GM12891 (cell line): ENCODE data around the gene TAP1.

Source experiments
- DNase-seq: peaks from one replicate; pipeline ENCODE4 v3.0.0; 2011; ENCODE audit warnings: low spot score; ENCODE audit not compliant: insufficient read length
- FAIRE-seq: peaks from 2 replicates; lab custom pipeline; 2011; peaks lifted over from hg19 to GRCh38; lab: Jason Lieb, UNC
- PAX5 ChIP-seq: IDR thresholded peaks from 2 replicates; pipeline ENCODE4 v1.6.1; 2011; ENCODE audit warnings: low read length, moderate library complexity, mild to moderate bottlenecking; ENCODE audit not compliant: insufficient read depth, severe bottlenecking
- POLR2A ChIP-seq: IDR thresholded peaks from 2 replicates; pipeline ENCODE4 v1.6.1; 2011; ENCODE audit warnings: low read depth, low read length, control low read depth
- POLR2AphosphoS5 ChIP-seq: IDR thresholded peaks from 2 replicates; pipeline ENCODE4 v1.6.1; 2011; ENCODE audit warnings: low read depth, low read length, control low read depth
- POU2F2 ChIP-seq: IDR thresholded peaks from 2 replicates; pipeline ENCODE4 v1.6.1; 2011; ENCODE audit warnings: low read depth, mild to moderate bottlenecking, control low read depth, low read length, moderate library complexity
- SPI1 ChIP-seq: IDR thresholded peaks from 2 replicates; pipeline ENCODE4 v1.6.1; 2011; ENCODE audit warnings: low read depth, low read length, control low read depth
- TAF1 ChIP-seq: IDR thresholded peaks from 2 replicates; pipeline ENCODE4 v1.6.1; 2011; ENCODE audit warnings: low read depth, low read length, control low read depth

The TAP1 gene

DNA sequence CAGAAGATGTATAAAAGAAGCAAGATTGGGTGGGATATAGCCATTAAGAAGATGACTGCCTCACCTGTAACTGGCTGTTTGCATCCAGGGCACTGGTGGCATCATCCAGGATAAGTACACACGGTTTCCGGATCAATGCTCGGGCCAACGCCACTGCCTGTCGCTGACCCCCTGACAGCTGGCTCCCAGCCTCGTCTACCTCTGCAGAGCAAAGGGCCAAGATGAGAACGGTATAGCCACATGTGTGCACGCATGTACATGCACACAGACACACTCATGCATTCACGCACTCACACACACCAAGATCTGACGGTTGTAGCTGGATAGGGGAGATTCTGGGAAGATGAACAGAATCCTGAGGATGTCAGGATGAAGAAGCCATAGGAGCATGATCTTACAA is 6.5 kb downstream of the TAP1 start:
- FAIRE-seq, result no peak
- no peak for DNase-seq
- TF ChIP-seq POLR2AphosphoS5 (no peak), SPI1 (no peak), POLR2A (no peak), POU2F2 (no peak)

DNA sequence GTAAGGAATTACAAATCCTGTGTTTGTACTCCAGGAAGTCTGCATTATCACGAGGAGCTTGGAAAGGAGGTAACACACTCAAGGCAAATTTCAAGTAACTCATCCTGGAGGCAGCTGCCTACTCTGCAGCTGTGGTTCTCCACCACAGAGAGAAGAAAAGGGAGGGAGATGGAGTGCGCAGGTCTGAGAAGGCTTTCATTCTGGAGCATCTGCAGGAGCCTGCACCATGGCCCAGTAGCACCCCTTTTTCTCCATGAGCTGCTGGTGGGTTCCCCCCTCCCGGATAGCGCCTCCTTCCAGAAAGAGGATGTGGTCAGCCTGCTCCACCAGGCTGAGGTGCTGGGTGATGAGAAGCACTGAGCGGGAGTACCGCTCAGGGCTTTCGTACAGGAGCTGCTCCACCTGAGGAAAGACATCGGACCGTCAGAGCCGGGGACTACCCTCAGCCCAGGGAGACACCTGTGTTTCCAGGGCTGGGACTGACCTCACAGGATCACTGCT is 8.1 kb downstream of the TAP1 start:
- peak; percentile 83 for FAIRE-seq
- peak; percentile 36 for DNase-seq
- TF ChIP-seq SPI1 (peak; percentile 85), POLR2A (peak; percentile 69; the same call in 1 of the 2 replicates), TAF1 (0 out of 2 replicates have a peak, but pooled peaks have one; percentile 4), POU2F2 (no peak), PAX5 (no peak), POLR2AphosphoS5 (peak; percentile 85)

- no peak for DNase-seq
- no peak for FAIRE-seq
- TF ChIP-seq SPI1 (peak; percentile 29; the same call in 1 of the 2 replicates), POU2F2 (no peak), POLR2AphosphoS5 (peak; percentile 49; the same call in 1 of the 2 replicates), TAF1 (peak; percentile 25; the same call in 1 of the 2 replicates), POLR2A (no peak; the same call in none of the 2 replicates), PAX5 (no peak)
Measured at GRCh38 chr6:32844839-32845383, 8.6 kb downstream of the TAP1 start.

- FAIRE-seq (peak; percentile 100), DNase-seq (peak; percentile 81)
- TF ChIP-seq POU2F2 (peak; percentile 81), TAF1 (peak; percentile 84), POLR2A (peak; percentile 91), POLR2AphosphoS5 (peak; percentile 86), SPI1 (peak; percentile 98), PAX5 (peak; percentile 95)
Measured at GRCh38 chr6:32843979-32844838, 9.3 kb downstream of the TAP1 start, which contains the start of gene PSMB8. TSS of gene PSMB8 (minus strand) at chr6:32844047. CDS start at chr6:32843996, 51 bp downstream.

- DNase-seq (no peak), FAIRE-seq (peak; percentile 56)
- TF ChIP-seq SPI1 (peak; percentile 68), POLR2AphosphoS5 (no peak)
Measured at GRCh38 chr6:32843331-32843978, 10.0 kb downstream of the TAP1 start.

DNA sequence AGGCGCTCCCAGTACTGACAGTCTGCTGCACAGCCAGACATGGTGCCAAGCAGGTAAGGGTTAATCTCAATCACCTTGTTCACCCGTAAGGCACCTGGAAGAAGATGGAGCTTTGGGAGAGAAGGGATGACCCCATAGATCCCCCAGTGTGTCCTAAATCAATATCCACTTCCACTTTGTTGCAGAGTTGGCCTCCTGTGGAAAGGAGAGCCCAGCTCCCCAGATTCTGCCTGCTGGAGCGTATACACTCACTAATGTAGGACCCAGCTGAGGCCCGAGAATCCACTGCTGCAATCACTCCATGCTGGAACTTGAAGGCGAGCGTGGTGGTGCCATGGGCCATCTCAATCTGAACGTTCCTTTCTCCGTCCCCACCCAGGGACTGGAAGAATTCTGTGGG is 10.8 kb downstream of the TAP1 start:
- FAIRE-seq, result no peak
- no peak for DNase-seq
- TF ChIP-seq POLR2A (0 out of 2 replicates have a peak, but pooled peaks have one; percentile 20), TAF1 (no peak)

DNA sequence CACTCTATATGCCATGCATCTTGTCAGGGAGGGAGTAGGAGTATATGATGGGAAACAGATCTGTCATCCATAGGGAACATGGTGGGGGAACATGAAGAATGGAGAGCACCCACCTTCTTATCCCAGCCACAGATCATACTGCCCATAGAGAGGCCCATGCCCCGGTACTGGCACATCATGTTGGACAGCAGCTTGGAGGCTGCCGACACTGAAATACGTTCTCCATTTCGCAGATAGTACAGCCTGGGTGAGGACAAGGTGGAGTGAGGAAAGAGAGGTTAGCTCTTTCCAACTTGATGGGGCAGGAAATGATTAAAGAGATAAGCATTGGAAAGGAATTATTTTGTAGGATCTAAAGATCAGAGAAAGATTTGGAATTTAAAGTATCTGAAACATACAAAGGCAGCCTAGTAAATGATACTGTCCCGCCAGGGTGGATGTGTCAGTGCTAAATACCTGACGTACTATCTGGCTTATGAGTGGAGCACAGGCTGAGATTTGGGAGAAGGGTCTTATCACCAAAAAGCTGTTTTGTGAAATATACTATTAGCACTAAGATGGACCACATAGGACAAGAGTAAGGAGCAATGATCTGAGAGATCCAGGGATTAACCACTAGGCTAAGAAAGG is 11.4 kb downstream of the TAP1 start:
- FAIRE-seq (peak; percentile 63), DNase-seq (no peak)
- TF ChIP-seq SPI1 (no peak), PAX5 (no peak), POU2F2 (no peak), POLR2A (no peak), POLR2AphosphoS5 (no peak), TAF1 (no peak)

GRCh38 chr6:32840604-32841246 is 12.8 kb downstream of the TAP1 start:
- DNase-seq (no peak), FAIRE-seq (peak; percentile 50)
- no peak for TF ChIP-seq POU2F2
- no peak for TF ChIP-seq POLR2AphosphoS5
- no peak; the same call in 1 of the 2 replicates for TF ChIP-seq TAF1
- no peak for TF ChIP-seq PAX5
- no peak for TF ChIP-seq SPI1
- TF ChIP-seq POLR2A, result no peak; the same call in 1 of the 2 replicates

GRCh38 chr6:32839356-32839755 is 14.1 kb downstream of the TAP1 start:
- TF ChIP-seq POLR2AphosphoS5, result no peak
- TF ChIP-seq TAF1, result no peak
- no peak for TF ChIP-seq SPI1
- TF ChIP-seq PAX5, result no peak
- TF ChIP-seq POU2F2, result no peak
- no peak for TF ChIP-seq POLR2A
- no peak for FAIRE-seq
- no peak for DNase-seq
